Measurements from ENCODE around the gene DPH3.

DNA sequence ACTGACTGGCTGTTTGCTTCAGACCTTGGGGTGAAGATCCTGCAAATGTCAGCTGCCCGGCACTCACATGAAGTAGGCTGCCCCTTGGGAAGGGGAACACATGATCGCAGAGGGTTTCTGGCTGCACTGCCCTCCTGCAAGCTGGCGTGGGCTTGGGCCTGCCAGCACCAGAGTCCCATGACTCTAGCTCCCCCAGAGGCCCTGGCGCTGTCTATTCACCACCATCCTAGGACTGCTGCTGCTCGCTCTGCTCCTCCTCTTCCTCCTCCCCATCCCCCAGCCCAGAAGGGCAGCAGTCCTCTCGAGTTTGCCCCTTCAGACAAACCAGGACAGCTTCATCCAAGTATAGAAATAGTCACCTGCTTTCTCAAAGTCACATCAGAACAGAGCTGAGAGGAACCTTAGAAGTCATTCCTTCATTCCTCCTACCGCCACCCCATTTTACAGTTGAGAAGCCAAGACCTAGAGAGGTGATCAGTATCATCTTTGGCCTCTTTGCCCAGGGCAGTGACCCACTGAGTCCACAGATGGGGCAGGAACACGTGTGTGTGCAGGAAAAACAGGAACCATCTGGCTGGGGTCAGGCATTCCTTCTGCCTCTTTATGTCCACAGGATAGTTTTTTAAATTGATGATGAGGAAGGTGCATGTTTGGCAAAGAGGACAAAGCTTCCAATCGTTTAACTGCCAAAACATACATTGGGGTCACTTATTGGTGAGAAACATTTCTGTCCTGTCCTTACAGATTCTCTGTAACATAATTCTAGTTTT is 13.2 kb downstream of the DPH3 start:
- no peak for TF ChIP-seq FOXM1 (IDR thresholded peaks at IDR 0.05; ENCODE audit: borderline replicate concordance, low read depth)
- no peak for TF ChIP-seq YY1 (IDR thresholded peaks at IDR 0.05; ENCODE audit: low read depth)
- no peak for TF ChIP-seq NFIC (IDR thresholded peaks at IDR 0.05)
- TF ChIP-seq, protein P1, sequence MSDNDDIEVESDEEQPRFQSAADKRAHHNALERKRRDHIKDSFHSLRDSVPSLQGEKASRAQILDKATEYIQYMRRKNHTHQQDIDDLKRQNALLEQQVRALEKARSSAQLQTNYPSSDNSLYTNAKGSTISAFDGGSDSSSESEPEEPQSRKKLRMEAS (IDR thresholded peaks at IDR 0.05): no peak
- no peak for TF ChIP-seq EP300 (IDR thresholded peaks at IDR 0.05; ENCODE audit: borderline replicate concordance)
- TF ChIP-seq CREB1 (IDR thresholded peaks at IDR 0.05; ENCODE audit: low read depth): no peak
- TF ChIP-seq EGR1 (IDR thresholded peaks at IDR 0.05): no peak
- no peak for TF ChIP-seq TCF12 (IDR thresholded peaks at IDR 0.05; ENCODE audit: low read depth)
- TF ChIP-seq, protein P2, sequence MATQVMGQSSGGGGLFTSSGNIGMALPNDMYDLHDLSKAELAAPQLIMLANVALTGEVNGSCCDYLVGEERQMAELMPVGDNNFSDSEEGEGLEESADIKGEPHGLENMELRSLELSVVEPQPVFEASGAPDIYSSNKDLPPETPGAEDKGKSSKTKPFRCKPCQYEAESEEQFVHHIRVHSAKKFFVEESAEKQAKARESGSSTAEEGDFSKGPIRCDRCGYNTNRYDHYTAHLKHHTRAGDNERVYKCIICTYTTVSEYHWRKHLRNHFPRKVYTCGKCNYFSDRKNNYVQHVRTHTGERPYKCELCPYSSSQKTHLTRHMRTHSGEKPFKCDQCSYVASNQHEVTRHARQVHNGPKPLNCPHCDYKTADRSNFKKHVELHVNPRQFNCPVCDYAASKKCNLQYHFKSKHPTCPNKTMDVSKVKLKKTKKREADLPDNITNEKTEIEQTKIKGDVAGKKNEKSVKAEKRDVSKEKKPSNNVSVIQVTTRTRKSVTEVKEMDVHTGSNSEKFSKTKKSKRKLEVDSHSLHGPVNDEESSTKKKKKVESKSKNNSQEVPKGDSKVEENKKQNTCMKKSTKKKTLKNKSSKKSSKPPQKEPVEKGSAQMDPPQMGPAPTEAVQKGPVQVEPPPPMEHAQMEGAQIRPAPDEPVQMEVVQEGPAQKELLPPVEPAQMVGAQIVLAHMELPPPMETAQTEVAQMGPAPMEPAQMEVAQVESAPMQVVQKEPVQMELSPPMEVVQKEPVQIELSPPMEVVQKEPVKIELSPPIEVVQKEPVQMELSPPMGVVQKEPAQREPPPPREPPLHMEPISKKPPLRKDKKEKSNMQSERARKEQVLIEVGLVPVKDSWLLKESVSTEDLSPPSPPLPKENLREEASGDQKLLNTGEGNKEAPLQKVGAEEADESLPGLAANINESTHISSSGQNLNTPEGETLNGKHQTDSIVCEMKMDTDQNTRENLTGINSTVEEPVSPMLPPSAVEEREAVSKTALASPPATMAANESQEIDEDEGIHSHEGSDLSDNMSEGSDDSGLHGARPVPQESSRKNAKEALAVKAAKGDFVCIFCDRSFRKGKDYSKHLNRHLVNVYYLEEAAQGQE (IDR thresholded peaks at IDR 0.05; ENCODE audit: low read depth): no peak
- no peak for TF ChIP-seq TAF1 (IDR thresholded peaks at IDR 0.05; ENCODE audit: low read depth)
- TF ChIP-seq RAD21 (IDR thresholded peaks at IDR 0.05; ENCODE audit: low read depth): no peak
- TF ChIP-seq, protein P3, sequence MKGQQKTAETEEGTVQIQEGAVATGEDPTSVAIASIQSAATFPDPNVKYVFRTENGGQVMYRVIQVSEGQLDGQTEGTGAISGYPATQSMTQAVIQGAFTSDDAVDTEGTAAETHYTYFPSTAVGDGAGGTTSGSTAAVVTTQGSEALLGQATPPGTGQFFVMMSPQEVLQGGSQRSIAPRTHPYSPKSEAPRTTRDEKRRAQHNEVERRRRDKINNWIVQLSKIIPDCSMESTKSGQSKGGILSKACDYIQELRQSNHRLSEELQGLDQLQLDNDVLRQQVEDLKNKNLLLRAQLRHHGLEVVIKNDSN (IDR thresholded peaks at IDR 0.05): no peak
- no peak for TF ChIP-seq CEBPB (IDR thresholded peaks at IDR 0.05)
- TF ChIP-seq TEAD4 (IDR thresholded peaks at IDR 0.05): no peak
